Right lobe of liver (tissue), 6 donors: ENCODE measurements around the gene FIBP. TPM values are rescaled to one million over a fixed set of nuclear protein-coding genes. Genes with fewer than 3 reads are reported as not detected.

Experiments
- ATAC-seq, 4 donors: fragments of 200-7000 bp; cut with Tn5 transposase; one replicate each; pipeline ENCODE4 v1.9.1; 2020; ENCODE audit warnings: mild to moderate bottlenecking in 4 of 4, moderate library complexity in 4 of 4
- DNase-seq, 3 donors: peaks; one replicate each; pipeline ENCODE4 v3.0.0-alpha.2; 2020
- H3K27ac ChIP-seq, 3 donors: fragments of 200-600 bp; one replicate each; pipeline ENCODE4 v1.8.0; 2022
- H3K27me3 ChIP-seq, 2 donors: fragments of 200-600 bp; one replicate each; pipeline ENCODE4 v1.8.0; 2022
- H3K36me3 ChIP-seq, 4 donors: fragments of 200-600 bp; sonication (generic) in 1 of 4; one replicate each; pipeline versions ENCODE4 v1.5.1 to v1.8.0; 2017 to 2022; ENCODE audit warnings: control low read depth in 1 of 4
- H3K4me1 ChIP-seq, 4 donors: fragments of 200-600 bp; sonication (generic) in 1 of 4; one replicate each; pipeline versions ENCODE4 v1.5.1 to v1.8.0; 2017 to 2022; ENCODE audit warnings: control low read depth in 1 of 4
- H3K4me3 ChIP-seq, 3 donors: fragments of 200-600 bp; one replicate each; pipeline ENCODE4 v1.8.0; 2022
- H3K9me3 ChIP-seq, 4 donors: fragments of 200-600 bp; sonication (generic) in 1 of 4; one replicate each; pipeline versions ENCODE4 v1.5.1 to v1.8.0; 2017 to 2022; ENCODE audit warnings: control low read depth in 1 of 4
- POLR2A ChIP-seq: fragments of 450-650 bp; IDR thresholded peaks from one replicate; pipeline ENCODE4 v1.6.1; 2017; ENCODE audit warnings: antibody characterized with exemption, mild to moderate bottlenecking
- WGBS: methylation state at CpG from one replicate; pipeline ENCODE4 v1.1.6; 2018; ENCODE audit warnings: low coverage, low lambda C conversion rate; ENCODE audit not compliant: insufficient coverage; ENCODE audit errors: missing lambda C conversion rate; 5-methylcytosine and 5-hydroxymethylcytosine counted together
- intact Hi-C, 2 donors: fragments of 100-400 bp; cut with DNase I; formaldehyde crosslinking; loops; one replicate each; pipeline versions ENCODE4 v1.11.2 to v1.14.1; 2022
- total RNA-seq, 6 experiments: library from RNA; depleted of rRNA in 2 of 6; stranded (reverse); fragments of >200 nt in 2 of 6; fragmentation: NEBNext Ultra II Directional in 3 of 6; extraction: Animal tissue kit (Norgen Biotek cat#: 25700) in 3 of 6; gene quantifications; one replicate each; pipeline versions ENCODE4 v1.1.0 to v1.2.4, GENCODE V29; 2016 to 2023
- TF ChIP-seq, protein P1 (sequence below), 4 donors: fragments of 200-600 bp in 3 of 4; fragments of 450-650 bp in 1 of 4; IDR thresholded peaks; one replicate each; pipeline versions ENCODE4 v1.5.1 to v1.8.0; 2016 to 2022; ENCODE audit warnings: antibody characterized with exemption in 4 of 4, mild to moderate bottlenecking in 2 of 4
- donor health status: DM: no; HTN: yes; CAD: no.
- donor health status: DM: no; HTN: no; CAD: no.
- donor health status: DM: no; HTN: no; CAD: no.
- donor health status: DM: no; HTN: yes; CAD: no.
- donor health status: DM: no; HTN: yes; CAD: no.

Gene FIBP
- total RNA-seq, 6 experiments from 2014 or later = 19.4 to 66.1 (median 23.3) TPM

DNA sequence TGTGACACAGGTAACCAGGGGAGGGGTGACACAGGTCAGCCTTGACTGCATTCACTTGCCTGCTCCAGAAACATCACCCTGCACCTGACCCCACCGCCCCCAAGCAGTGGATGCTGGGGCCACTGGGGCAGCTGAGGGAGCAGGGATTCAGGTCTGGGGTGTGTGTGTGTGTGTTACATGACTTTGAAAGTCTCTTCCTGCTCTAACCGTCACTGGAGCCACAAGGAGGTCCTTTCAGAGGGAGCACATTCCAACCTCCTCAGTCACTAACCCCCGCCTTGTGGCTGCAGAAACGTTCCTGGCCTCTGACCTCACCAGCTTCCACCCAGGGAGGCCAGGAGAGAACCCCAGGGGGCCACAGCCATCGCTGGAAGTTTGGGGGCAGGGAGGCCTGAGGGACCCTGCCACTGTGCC lies 14.8 kb upstream of the FIBP start:
- TF ChIP-seq POLR2A = no peak
- TF ChIP-seq, protein P1, sequence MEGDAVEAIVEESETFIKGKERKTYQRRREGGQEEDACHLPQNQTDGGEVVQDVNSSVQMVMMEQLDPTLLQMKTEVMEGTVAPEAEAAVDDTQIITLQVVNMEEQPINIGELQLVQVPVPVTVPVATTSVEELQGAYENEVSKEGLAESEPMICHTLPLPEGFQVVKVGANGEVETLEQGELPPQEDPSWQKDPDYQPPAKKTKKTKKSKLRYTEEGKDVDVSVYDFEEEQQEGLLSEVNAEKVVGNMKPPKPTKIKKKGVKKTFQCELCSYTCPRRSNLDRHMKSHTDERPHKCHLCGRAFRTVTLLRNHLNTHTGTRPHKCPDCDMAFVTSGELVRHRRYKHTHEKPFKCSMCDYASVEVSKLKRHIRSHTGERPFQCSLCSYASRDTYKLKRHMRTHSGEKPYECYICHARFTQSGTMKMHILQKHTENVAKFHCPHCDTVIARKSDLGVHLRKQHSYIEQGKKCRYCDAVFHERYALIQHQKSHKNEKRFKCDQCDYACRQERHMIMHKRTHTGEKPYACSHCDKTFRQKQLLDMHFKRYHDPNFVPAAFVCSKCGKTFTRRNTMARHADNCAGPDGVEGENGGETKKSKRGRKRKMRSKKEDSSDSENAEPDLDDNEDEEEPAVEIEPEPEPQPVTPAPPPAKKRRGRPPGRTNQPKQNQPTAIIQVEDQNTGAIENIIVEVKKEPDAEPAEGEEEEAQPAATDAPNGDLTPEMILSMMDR (IDR thresholded peaks at IDR 0.05) = no peak
- no peaks in the 10 kb centered on the region for H3K27me3 ChIP-seq

DNA sequence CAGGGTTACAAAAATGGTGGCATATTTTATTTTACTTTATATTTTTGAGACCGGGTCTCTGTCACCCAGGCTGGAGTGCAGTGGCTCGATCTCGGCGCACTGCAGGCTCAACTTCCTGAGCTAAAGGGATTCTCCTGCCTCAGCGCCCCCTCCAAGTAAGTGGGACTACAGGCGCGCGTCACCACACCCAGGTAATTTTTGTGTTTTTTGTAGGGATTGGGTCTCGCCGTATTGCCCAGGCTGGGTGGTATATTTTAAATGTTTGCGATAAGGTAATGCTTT lies 12.6 kb upstream of the FIBP start:
- Histone ChIP-seq H3K27me3 (no peaks in the 10 kb centered on the region), H3K36me3 (no peaks in the 10 kb centered on the region), H3K9me3 (no peaks in the 10 kb centered on the region), H3K4me3 (peak overlapping the region in 2 of 3 donors; percentile 47 to 49), H3K27ac (no peak overlapping the region), H3K4me1 (peaks cover 0 to 9% (median 3%) of the 10 kb centered on the region in 4 donors)
- TF ChIP-seq, protein P1 (IDR thresholded peaks at IDR 0.05) = no peak
- no peak for TF ChIP-seq POLR2A
- WGBS = 64% methylated on average over 11 of the region's 11 CpGs
- intact Hi-C loops = no loop called here
- ATAC-seq = no peak
- DNase-seq = no peak

More for the DNA sequence above, 14.8 kb upstream of the FIBP start:
- WGBS = no CpG with 5 or more reads among the region's 5 CpGs
- DNase-seq (no peak), ATAC-seq (no peak)
- no peaks in the 10 kb centered on the region for H3K36me3 ChIP-seq
- H3K9me3 ChIP-seq = no peaks in the 10 kb centered on the region
- no peak overlapping the region for H3K27ac ChIP-seq
- intact Hi-C loops = no loop called here
- H3K4me3 ChIP-seq = no peak overlapping the region
- H3K4me1 ChIP-seq = peaks cover 0 to 9% (median 3%) of the 10 kb centered on the region in 4 donors

DNA sequence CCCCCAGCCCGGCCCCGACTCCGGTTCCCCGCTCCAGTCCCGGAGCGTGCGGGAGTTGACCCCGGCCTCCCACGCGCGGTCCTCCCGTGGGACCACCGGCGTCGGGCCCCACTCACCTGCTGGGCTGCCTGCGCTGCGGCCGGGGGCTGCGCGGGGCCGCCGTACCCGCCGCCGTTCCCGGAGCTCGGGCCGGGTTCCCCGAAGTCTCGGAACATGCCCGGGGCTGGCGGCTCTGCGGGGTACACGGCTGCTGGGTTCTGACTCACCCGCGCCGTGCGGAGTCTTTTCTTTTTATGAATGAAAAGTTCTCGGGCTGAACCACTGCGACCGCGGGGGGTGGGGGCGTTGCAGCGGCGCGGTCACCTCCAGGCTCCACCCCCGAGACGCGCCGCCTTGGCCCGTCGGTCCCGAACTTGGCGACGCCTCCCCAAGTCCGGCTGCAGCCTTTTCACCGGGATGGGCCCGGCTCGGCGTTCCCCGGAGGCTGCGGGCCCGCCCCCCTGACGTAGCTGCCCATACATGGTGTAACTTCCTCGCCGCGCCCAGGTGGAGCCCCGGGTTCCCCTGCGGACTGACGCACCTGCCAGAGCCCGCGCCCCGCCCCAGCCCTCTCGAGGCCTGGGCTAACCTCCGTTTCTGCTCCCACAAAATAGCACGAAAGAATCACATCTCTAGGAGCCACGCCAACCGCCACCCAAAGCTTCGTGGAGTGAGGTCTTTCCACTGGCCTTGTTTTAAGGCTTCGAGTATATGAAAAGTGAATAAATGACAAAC lies 12.0 kb upstream of the FIBP start, which contains the start of gene FOSL1:
Gene FOSL1 (minus strand): TSS at position 264 of the 774 bp plus-strand sequence. CDS start 49 bp downstream, at position 215.
- peak; percentile 88 to 91 (median 90) for ATAC-seq
- peaks cover 0 to 9% (median 3%) of the 10 kb centered on the region in 4 donors for H3K4me1 ChIP-seq
- peak within 1 kb of the TSS in 1 of 3 donors; percentile 57 for H3K27ac ChIP-seq
- H3K9me3 ChIP-seq = no peaks in the 10 kb centered on the region
- peak; percentile 72 for TF ChIP-seq POLR2A
- TF ChIP-seq, protein P1 (IDR thresholded peaks at IDR 0.05) = no peak
- intact Hi-C loops = no loop called here
- peak; percentile 83 to 89 (median 83) for DNase-seq
- H3K27me3 ChIP-seq = no peaks in the 10 kb centered on the region
- WGBS = 14% methylated on average over 10 of the region's 80 CpGs
- peak within 1 kb of the TSS; percentile 40 to 49 (median 47) for H3K4me3 ChIP-seq
- no peaks in the 10 kb centered on the region for H3K36me3 ChIP-seq

DNA sequence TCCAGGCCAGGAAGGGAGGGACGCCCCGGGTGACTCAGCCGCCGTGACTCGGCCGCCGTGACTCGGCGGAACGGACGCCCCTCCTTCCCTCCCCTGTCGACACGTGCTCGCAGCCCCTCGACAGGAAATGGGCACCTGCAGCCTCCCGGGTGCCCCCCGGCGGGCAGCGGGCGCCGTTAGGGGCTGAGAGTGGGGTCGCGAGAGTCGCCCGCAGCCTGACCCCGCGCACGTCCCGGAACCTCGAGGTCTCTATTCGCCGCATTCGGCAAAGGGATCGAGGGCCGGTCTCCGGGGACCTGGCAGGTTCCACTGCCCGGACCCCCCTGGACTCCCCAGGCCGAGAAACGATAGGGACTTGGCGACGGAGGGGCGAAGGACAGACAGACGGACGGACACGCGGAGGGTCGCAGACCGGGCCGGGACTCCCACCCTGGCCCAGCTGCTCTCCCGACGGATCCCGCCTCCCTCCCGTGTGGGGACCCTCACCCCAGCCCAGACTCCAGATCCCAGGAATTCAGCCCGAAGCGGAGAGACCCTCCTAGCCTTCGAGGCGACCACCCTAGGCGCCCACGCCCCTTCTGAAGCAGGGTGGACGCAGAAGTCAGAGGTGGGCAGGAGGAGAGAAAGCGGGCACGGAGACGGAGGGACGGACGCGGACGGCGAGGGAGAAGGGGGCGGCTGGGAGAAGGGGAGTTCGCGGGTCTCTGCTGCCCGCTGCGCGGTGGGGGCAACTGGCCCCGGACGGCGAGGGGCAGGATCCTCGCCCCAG lies 11.3 kb upstream of the FIBP start:
- H3K36me3 ChIP-seq = no peaks in the 10 kb centered on the region
- H3K4me1 ChIP-seq = peaks cover 0 to 9% (median 3%) of the 10 kb centered on the region in 4 donors
- TF ChIP-seq POLR2A = no peak
- TF ChIP-seq, protein P1 (IDR thresholded peaks at IDR 0.05) = no peak
- H3K9me3 ChIP-seq = no peaks in the 10 kb centered on the region
- WGBS = 13% methylated on average over 3 of the region's 78 CpGs
- H3K27me3 ChIP-seq = no peaks in the 10 kb centered on the region
- intact Hi-C loops = no loop called here
- peak overlapping the region; percentile 40 to 49 (median 47) for H3K4me3 ChIP-seq
- ATAC-seq = peak; percentile 40 to 60 (median 49)
- peak in 2 of 3 donors; percentile 68 to 75 for DNase-seq
- H3K27ac ChIP-seq = peak overlapping the region in 1 of 3 donors; percentile 57
